GM19468 (cell line): ENCODE measurements around the gene MEIS1.

Experiments used
- ATAC-seq: cut with Tn5 transposase; IDR thresholded peaks from one replicate; pipeline ENCODE4 v1.9.1; 2021; ENCODE audit warnings: mild to moderate bottlenecking, moderate library complexity, moderate number of reproducible peaks; ENCODE audit not compliant: unreplicated experiment; ENCODE audit errors: extremely low read depth

MEIS1 gene

DNA sequence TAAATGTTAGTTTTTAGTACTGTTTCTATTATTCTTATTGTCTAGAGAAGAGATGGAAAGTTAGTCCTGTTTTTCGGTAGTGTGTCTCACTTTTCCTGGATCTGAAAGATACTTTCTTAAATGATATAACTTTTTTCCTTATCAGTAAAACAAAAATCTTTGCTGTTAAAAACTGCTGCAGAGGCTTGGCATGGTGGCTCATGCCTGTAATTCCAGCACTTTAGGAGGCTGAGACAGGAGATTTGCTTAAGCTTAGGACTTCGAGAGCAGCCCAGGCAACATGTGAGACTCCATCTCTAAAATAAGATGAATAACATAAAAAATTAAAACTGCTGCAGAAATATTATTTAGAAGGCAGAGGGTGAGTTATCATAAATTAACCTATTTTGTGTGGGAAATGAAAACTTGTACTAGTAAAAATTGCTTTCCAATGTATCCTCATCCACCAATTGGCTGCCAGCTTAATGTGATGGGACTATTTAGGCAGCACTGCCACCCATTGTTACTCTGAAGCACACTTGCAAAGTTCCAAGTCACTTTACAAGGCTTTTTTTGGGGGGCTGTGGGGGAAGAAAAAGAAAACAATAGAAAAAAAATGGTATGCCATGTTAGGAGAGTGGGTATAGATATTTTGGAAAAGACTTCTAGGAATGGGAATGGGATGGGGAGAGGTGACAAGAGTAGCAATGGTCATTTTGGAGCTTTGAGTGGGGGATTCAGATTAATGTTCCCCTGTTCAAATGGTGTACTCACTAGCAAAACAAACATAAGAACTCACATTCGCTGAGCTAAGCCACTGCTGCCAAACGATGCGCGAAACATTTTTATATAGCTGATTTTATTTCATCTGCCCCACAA is 62.7 kb downstream of the MEIS1 start:
- ATAC-seq, result no peak

DNA sequence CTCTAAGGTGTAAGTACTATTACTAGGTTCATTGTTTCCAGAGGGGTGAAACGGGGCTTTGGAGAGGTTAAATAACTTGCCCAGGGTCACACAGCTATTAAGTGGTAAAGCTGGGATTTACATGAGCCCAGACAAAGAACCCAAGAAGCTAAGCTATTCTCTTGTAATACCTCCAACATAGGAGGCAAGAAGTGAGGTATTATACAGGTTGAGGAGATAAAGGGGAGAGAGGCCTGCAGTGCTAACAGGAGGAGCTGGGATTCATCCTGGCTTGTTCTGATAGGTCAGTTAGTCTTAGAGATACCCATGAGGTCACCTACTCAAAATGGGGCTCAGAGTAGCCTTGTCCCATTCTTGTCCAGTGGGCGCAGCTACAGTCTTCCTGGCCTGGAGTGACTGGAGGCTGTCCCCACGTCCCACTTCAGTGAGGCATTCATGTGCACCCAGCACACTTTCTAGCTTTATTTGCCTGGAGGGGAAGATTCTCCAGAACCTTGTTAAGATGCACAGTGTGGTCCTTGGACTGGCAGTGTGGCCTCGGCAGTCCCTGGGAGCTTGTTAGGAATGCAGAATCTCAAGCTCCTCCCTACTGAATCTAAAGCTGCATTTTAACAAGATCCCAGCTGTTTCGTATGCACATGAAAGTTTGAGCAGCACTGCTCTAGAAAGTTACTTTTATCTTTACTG is 63.5 kb downstream of the MEIS1 start:
- ATAC-seq, result no peak

DNA sequence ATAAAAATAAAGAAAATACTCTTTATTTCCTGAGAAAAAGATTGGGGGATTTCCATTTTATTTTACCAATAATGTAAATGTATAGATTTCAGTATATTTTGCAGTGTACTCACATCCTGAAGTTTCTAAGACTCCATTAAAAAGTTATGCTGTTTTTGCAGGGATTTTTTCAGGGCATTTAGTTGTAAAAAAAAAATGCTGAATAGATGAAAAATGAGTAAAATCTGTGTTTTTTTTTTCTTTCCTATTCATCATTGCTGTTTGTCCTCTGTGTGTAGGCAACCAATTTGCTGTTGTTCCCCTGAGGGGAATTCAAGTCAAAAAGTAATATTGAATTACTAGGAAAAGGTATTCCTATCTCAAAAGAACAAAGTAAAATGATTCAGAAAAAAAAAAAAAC is 66.3 kb downstream of the MEIS1 start:
- no peak for ATAC-seq

DNA sequence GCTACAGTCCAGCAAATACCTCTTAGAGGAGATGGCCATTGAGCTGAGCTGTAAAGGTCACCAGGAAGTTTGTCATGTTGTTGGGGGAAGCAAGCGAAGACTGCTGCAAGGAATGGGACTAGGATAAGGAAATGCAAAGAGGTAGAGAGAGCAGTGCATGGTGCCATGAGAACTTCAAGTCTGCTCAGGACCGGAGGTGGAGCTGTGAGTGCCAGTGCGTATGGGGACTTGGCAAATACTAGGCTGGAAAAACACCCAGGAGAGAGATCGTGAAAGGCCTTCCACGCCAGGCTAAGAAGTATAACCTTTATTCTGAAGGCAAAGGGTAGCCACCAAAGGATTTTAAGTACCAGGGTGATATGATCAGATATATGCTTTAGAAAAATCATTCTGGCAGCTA is 71.3 kb downstream of the MEIS1 start:
- ATAC-seq, result no peak

DNA sequence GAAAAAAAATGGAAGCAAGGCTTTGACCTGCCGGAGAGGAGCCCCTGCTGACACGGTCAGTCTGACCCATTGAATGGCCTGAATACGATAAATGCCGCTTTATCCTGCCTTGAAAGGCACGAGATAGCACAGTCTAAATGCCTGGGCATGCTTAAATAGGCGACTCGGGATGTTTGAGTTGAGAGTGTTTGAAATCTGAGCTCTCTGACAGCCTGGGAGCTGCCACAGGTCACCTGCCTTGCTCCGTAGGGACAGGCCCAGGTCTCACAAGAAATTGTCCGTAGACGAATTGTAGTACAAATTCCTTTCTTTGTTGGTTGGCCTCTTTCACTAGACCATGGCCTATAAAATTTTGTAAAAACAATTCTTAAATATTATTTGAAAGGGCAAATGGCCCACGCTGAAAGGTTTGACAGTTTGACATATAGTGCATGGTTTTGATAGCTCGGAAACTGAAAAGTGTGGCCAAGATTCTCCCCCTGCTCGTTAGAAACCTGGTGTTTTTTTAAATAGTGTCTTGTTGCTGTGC is 72.8 kb downstream of the MEIS1 start:
- no peak for ATAC-seq

DNA sequence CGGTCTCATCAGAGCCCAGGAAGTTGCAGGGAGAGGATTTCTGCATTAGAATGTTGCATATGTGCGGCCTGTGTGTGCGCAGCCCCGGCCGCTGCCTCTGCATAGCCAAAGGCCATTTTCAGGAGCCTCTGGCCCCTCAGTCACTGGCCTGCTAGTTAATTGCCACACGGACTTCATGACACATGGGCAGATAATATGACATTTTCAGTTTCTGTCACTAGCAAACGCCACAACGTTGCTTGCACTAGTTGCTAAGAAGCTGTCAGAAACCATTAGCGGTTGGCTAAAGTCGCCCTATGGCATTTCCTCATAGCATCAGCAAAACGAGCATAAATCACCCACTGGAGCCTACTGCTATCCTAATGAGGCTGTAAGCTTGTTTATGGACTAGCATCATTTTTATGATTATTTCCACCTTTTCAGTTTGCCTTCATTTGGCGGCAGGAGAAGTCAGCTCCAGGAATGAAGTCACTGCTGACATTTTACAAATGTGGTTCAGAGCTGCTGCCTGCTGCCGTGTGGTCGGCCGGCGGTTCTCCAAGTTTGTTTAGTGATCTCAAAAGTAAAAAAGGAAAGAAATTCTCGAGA is 73.7 kb downstream of the MEIS1 start:
- no peak for ATAC-seq

DNA sequence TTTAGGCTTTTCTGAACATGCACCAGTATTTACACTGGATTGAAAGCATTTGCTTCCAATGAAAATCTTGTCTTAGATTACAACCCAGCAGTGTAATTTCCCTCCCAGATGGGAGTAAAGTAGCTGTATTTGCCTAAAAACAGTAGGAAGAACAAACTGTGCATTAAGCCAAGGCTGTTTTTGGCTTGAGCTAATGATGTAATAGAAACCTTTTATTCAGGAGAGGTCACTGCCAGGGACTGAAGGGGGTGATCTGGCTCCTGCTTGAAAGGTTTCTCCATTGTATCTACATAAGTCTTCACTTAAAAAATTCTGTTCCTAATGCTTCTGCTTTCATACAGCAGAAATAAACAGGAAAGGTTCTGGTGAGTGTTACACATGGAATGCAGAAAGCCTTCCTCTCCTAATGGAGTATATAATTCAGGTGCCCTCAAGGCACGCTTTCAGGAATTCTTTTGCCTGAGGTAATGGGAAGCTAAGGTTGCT is 74.4 kb downstream of the MEIS1 start:
- ATAC-seq, result no peak

DNA sequence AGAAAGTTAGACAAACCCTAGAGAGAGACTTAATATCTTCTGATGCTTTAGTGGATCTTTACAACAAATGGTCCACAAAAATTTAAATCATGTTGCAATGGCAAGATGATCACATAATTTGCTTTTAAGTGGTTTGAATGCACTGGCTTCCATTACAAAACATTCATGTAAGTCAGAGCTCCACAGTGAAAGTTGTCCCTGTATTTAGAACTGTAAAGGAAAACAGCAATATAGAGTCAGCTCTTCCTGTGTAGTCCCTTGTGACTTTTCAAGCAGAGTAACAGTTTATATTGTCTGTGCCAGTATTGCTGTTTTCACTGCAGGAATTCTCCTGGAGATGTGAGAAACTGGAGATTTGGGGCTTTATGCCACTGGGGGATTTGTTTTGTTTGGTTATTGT is 77.7 kb downstream of the MEIS1 start:
- no peak for ATAC-seq

DNA sequence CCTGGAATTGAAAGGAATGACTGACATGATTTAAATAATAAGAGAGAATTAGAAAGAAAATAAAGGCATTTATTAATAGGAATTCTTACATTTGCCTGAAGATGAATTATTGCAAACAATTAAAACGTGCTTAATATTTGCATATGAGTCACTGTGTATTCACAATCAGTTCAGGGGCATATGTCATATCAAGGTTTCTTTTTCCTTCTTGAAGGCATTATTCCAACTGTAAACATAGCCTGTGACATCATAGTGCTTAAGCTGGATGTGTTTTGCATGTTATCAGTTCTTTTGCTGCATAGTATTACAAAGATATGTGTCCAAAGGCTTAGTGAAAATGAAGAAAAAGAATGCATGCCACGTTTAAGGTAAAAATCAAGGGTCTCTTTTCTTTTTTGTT is 80.8 kb downstream of the MEIS1 start:
- ATAC-seq, result no peak

DNA sequence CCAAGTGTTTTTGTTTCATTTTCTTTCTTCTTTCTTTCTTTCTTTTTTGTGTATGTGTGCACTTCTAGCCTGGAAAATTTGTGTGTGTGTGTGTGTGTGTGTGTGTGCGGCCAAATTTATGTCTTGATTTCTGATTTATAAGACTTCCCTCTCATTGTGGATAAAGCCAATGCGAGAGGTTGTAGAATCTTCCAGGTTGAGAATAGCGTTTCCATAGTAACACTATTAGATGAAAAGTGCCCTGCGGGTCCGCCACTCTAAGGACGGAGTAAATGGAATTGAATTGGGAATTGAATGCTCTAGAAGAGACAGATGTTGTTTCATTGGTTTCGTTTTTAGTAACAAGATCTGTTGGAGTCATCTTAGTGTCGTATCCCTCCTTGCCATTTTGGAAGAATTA is 81.6 kb downstream of the MEIS1 start:
- no peak for ATAC-seq

DNA sequence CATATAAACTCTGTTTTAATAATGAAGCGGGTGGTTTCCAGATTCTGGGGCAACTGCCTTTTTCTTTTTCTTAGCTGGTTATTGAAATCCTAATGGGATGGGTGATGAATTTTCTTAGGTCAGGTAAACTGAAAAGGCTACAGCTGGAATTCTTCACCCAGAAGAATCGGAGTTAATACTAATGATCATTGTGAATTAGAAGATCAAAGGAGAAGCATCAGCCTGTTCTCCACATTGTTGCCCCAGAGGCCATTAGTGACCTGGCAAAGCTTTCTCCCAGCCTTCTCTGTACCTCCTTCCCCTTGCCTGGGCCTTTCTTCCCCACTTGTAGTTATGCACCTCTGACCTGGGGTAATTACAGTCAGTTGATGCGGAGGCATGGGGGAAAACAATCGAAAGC is 82.8 kb downstream of the MEIS1 start:
- ATAC-seq, result no peak

DNA sequence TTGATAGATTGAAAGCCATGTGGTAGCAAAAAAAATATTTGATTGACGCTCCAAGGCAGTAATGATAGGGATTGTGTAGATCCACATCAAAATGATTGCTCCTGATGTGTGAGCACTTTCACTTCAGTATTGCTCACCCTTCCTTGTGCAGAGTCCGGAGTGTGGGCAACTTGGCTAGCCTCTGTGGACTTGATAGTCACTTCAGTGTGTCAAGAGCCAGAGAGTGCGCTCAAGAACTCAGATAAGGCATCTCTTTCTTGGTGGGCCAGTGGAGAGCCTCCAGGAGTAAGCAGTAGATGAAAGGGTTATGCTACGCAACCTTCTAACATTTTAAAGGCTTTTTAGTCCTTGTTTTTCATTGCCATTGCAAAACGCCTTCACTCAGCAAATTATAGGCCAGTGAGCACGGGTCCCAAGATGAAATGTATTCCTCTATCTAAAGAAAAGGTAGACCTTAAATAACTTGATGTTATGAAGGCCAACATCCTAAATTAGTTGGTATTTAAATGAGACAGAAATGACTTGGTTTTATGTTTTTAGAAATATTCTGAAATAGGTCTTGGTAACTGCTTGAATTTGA is 84.4 kb downstream of the MEIS1 start:
- ATAC-seq, result no peak

DNA sequence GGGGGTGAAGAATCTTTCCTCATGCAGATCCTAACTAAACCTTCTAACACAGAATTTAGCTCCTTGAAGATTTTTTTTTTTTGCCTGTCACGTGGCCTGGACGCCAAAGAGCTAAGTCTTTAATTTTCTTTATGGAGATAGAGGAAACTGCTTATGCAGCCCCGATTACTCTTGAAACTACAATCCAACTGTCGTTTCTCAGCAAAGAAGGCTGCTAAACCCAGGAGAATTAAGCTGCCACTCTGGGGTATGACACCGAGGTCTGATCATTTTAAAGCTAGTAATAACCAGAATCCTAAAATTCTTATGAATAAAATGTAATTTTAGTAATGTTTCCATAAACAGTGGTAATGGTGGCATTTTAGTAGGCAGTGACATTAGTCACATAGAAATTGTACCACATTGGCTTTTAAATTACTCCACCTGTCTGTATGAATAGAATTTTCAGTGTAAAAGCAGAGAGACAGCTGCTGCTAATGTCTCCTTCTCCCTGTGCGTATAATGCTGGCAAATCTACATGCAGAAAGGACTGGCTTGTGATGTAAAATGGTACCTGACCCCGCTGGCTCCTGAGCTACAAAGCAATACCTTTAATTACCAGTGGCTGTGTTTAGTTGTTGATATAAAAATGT is 86.5 kb downstream of the MEIS1 start:
- ATAC-seq, result no peak

DNA sequence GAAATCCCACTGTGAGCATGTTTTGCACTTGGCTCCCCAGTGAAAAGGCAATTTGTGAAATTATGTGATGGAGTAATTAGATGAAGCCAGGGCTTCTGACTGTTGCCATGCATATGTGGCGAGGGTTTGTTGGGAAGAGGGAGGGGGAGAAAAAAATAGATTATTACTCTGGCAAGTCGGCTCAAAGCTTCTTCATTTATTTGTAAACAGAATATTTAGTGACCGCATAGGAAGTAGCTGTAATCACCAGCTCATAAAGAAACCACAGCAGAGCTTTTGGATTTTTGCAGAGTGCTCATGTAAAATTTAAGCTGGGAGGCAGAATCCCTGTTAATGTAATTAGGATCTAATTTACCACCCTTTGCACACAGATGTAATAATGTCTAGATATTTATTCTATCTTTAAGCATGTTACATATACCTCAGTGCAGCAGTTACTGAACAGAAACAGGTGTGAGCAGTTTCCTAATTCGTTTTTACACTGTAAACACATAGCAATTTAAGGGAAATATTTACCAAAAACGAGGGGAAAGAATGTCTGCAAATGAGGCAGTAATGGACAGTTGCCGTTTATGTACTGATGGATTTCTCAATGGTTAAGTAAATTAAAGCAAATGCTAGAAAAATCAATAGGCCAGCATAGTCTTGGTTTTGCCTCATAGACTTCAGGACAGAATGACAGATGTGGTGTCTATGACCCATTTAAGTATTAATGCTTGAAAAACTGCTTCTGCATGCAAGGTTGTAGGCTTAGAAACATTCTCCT is 87.9 kb downstream of the MEIS1 start:
- ATAC-seq, result no peak

DNA sequence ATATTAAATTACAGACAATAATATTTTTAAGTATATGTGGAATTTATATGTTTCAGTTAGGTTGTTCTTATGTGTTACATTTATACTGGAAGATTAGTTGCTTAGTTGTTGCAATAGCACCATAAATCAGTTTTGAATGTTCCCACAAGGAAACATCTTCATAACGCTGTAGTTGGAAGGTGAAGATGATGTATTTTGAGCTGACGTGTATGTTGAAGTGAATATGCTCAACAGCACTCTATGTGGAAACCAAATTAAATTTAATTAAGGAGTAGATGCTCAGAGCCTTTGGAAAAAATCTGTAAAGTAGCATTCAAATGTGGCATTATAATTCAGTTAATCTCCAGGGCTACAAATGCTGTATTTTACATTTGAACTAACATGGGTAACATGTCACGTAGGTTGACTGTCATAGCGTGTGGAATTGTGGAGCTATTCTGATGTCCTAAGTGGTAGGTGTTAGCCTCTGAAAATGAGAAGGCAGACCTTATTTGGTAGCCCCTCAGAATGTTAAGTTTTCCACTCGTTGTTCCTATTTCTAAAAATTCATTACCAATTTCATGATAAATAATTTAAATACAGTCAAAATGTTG is 88.5 kb downstream of the MEIS1 start:
- no peak for ATAC-seq

DNA sequence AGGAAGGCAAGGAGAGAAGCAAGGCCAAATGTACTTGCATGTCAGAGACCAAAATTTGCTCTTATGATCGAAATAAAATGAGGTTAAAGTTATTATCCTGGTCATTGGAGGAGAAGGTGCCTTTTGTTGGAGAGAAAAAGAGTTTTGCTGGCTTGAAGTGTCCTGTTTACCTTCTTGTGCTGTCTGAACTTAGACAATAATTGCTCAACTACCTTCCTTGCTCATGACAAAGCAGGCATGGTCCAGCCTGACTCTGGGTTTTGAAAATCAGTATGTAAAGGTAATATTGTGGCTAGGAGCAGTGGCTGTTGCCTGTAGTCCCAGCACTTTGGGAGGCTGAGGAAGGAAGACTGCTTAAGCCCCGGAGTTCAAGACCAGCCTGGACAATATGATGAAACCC is 89.1 kb downstream of the MEIS1 start:
- ATAC-seq, result no peak

DNA sequence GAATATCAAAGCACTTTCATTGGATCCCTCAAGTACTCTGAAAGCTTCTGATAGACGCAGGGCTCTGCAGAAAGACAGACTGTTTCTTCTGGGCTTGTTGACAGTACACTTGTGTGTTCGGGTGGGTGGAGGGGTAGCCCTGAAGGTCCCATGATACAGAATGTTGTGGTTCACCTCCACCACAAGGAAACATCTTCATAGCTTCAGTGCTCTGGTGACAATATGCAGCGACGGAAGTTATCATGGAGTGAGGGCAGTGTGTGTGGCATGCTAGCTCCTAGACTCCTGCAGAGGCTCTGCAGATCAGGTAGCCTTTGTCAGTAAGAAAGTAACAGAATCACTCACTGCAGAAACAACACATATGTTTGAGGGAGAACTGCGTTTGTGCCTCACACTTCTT is 90.7 kb downstream of the MEIS1 start:
- no peak for ATAC-seq

DNA sequence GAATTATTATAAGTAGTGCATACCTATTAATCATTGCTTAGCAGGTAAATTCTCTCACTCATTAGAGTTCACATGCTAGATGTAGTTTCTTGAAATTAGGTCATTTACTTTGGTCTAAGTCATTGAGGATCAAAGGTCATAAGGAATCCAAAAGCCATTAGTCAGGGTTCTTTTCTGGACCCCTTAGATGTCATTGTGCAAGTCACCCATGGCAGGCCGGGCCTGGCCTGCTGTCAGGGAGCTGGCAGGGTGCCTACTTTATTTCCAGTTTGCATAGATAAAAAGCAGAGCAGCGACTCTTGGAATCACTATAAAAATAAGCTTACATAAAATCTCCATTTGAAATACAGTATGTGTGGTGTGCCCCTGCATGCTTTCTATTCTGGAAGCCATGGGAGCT is 91.3 kb downstream of the MEIS1 start:
- ATAC-seq, result no peak
